Astrocyte (in vitro differentiated cells and primary cell): Measurements from ENCODE around the gene SERPINB11. TPM values are rescaled to one million over a fixed set of nuclear protein-coding genes. Genes with fewer than 3 reads are reported as not detected.

ENCODE experiments used
- total RNA-seq: library from RNA; stranded (reverse); gene quantifications from 2 replicates; pipeline ENCODE4 v1.2.1, GENCODE V29; 2021

SERPINB11 gene
- total RNA-seq, 1 donor from 2014 or later, result not detected

Other genes with a start within 250 kb of the SERPINB11 start
- 0.38 TPM in 1 of 2 replicates, not detected in the other for gene SERPINB5, start 226.0 kb upstream of the SERPINB11 start, total RNA-seq
- not detected in 2 replicates for gene SERPINB12, start 160.6 kb upstream of the SERPINB11 start, total RNA-seq
- not detected in 2 replicates for gene SERPINB13, start 115.6 kb upstream of the SERPINB11 start, total RNA-seq
- gene SERPINB4, start 58.7 kb upstream of the SERPINB11 start, total RNA-seq, result not detected in 2 replicates
- not detected in 2 replicates for gene SERPINB3, start 41.1 kb upstream of the SERPINB11 start, total RNA-seq
- 11.3 and 18.0 TPM in 2 replicates for gene SERPINB7, start 72.5 kb downstream of the SERPINB11 start, total RNA-seq
- 0.60 and 1.7 TPM in 2 replicates for gene SERPINB2, start 184.7 kb downstream of the SERPINB11 start, total RNA-seq
- gene SERPINB10, start 205.0 kb downstream of the SERPINB11 start, total RNA-seq, result not detected in 2 replicates
- gene HMSD, start 246.3 kb downstream of the SERPINB11 start, total RNA-seq, result 1.0 TPM in 1 of 2 replicates, not detected in the other